Measurements from ENCODE around the gene SAP30BP. TPM values are rescaled to one million over a fixed set of nuclear protein-coding genes. Genes with fewer than 3 reads are reported as not detected.

Gene SAP30BP
- total and polyA plus RNA-seq, 2 of the 13 experiments (the other 11 are each of a cell fraction or from before 2014, with no cell fraction given), result 67.7 to 99.4 TPM

DNA sequence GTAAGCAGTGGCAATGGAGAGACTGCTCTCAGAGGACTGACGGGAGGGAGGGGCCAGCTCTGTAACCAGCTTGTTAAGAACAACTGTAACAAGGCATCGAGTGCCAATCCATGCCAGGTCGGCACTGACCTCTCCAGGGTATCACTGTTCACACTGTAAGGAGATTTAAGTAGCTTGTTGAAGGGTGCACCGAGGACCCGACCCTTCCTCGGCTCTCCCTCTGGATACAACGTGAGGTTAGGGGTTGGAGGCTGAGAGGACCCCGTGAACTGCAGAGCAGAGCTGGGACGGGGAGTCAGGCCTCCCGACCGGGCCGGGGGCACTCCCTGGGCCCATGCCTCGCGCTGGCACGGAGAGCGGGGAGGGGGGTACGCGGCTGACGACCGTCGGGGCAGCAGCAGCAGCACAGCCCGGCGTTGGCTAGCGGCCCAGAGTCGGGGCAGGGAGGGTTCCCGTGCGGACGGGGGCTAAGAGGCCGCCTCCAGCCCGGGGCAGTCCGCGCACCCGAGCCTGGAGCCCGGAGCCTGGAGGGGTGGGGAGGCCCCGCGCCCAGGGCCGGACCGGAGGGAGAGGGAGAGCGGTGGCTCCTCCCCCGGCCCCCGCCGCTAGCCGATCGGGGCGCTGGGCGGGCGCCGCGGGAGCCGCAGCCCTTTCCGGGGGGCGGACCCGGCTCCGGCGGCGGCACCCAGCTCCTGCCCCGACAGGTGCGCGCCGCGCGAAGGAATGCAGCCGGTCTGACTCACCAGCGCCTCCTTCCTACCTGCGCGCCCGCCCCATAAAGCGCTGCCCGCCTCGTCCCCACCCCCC, 53.7 kb downstream of the SAP30BP start, which contains the start of gene ITGB4 (continued):
- TF ChIP-seq, protein P1, sequence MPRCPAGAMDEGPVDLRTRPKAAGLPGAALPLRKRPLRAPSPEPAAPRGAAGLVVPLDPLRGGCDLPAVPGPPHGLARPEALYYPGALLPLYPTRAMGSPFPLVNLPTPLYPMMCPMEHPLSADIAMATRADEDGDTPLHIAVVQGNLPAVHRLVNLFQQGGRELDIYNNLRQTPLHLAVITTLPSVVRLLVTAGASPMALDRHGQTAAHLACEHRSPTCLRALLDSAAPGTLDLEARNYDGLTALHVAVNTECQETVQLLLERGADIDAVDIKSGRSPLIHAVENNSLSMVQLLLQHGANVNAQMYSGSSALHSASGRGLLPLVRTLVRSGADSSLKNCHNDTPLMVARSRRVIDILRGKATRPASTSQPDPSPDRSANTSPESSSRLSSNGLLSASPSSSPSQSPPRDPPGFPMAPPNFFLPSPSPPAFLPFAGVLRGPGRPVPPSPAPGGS (CRISPR knock-in tag; IDR thresholded peaks at IDR 0.05), result no peak; the same call in 1 of the 2 replicates
- TF ChIP-seq PITX1 (CRISPR knock-in tag; IDR thresholded peaks at IDR 0.05), result no peak
- TF ChIP-seq, protein P2, sequence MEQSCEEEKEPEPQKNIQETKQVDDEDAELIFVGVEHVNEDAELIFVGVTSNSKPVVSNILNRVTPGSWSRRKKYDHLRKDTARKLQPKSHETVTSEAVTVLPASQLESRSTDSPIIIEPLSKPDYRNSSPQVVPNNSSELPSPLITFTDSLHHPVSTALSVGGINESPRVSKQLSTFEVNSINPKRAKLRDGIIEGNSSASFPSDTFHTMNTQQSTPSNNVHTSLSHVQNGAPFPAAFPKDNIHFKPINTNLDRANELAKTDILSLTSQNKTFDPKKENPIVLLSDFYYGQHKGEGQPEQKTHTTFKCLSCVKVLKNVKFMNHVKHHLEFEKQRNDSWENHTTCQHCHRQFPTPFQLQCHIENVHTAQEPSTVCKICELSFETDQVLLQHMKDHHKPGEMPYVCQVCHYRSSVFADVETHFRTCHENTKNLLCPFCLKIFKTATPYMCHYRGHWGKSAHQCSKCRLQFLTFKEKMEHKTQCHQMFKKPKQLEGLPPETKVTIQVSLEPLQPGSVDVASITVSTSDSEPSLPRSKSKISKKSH (CRISPR knock-in tag; IDR thresholded peaks at IDR 0.05; ENCODE audit: borderline replicate concordance), result no peak; the same call in 1 of the 2 replicates
- TF ChIP-seq KMT2A (CRISPR knock-in tag; IDR thresholded peaks at IDR 0.05), result no peak
- TF ChIP-seq, protein P3, sequence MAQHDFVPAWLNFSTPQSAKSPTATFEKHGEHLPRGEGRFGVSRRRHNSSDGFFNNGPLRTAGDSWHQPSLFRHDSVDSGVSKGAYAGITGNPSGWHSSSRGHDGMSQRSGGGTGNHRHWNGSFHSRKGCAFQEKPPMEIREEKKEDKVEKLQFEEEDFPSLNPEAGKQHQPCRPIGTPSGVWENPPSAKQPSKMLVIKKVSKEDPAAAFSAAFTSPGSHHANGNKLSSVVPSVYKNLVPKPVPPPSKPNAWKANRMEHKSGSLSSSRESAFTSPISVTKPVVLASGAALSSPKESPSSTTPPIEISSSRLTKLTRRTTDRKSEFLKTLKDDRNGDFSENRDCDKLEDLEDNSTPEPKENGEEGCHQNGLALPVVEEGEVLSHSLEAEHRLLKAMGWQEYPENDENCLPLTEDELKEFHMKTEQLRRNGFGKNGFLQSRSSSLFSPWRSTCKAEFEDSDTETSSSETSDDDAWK (CRISPR knock-in tag; IDR thresholded peaks at IDR 0.05), result no peak
- no peak for TF ChIP-seq TBP (CRISPR knock-in tag; IDR thresholded peaks at IDR 0.05)
- TF ChIP-seq, protein P4, sequence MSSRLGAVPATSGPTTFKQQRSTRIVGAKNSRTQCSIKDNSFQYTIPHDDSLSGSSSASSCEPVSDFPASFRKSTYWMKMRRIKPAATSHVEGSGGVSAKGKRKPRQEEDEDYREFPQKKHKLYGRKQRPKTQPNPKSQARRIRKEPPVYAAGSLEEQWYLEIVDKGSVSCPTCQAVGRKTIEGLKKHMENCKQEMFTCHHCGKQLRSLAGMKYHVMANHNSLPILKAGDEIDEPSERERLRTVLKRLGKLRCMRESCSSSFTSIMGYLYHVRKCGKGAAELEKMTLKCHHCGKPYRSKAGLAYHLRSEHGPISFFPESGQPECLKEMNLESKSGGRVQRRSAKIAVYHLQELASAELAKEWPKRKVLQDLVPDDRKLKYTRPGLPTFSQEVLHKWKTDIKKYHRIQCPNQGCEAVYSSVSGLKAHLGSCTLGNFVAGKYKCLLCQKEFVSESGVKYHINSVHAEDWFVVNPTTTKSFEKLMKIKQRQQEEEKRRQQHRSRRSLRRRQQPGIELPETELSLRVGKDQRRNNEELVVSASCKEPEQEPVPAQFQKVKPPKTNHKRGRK (CRISPR knock-in tag; IDR thresholded peaks at IDR 0.05), result no peak
- TF ChIP-seq KMT2B (CRISPR knock-in tag; IDR thresholded peaks at IDR 0.05), result no peak
- no peak for TF ChIP-seq ZC3H13 (CRISPR knock-in tag; IDR thresholded peaks at IDR 0.05)
- no peak for TF ChIP-seq FOXP1 (IDR thresholded peaks at IDR 0.05)
- no peak for TF ChIP-seq FOXP1 (CRISPR knock-in tag; IDR thresholded peaks at IDR 0.05)
- TF ChIP-seq FOXK2 (IDR thresholded peaks at IDR 0.05), result no peak
- TF ChIP-seq, protein P5, sequence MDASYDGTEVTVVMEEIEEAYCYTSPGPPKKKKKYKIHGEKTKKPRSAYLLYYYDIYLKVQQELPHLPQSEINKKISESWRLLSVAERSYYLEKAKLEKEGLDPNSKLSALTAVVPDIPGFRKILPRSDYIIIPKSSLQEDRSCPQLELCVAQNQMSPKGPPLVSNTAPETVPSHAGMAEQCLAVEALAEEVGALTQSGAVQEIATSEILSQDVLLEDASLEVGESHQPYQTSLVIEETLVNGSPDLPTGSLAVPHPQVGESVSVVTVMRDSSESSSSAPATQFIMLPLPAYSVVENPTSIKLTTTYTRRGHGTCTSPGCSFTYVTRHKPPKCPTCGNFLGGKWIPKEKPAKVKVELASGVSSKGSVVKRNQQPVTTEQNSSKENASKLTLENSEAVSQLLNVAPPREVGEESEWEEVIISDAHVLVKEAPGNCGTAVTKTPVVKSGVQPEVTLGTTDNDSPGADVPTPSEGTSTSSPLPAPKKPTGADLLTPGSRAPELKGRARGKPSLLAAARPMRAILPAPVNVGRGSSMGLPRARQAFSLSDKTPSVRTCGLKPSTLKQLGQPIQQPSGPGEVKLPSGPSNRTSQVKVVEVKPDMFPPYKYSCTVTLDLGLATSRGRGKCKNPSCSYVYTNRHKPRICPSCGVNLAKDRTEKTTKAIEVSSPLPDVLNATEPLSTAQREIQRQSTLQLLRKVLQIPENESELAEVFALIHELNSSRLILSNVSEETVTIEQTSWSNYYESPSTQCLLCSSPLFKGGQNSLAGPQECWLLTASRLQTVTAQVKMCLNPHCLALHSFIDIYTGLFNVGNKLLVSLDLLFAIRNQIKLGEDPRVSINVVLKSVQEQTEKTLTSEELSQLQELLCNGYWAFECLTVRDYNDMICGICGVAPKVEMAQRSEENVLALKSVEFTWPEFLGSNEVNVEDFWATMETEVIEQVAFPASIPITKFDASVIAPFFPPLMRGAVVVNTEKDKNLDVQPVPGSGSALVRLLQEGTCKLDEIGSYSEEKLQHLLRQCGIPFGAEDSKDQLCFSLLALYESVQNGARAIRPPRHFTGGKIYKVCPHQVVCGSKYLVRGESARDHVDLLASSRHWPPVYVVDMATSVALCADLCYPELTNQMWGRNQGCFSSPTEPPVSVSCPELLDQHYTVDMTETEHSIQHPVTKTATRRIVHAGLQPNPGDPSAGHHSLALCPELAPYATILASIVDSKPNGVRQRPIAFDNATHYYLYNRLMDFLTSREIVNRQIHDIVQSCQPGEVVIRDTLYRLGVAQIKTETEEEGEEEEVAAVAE (CRISPR knock-in tag; IDR thresholded peaks at IDR 0.05; ENCODE audit: borderline replicate concordance), result no peak
- TF ChIP-seq REL (CRISPR knock-in tag; conservative IDR thresholded peaks at IDR 0.05), result no peak
- TF ChIP-seq FOXA3 (CRISPR knock-in tag; IDR thresholded peaks at IDR 0.05), result no peak
- TF ChIP-seq MBNL3 (CRISPR knock-in tag; conservative IDR thresholded peaks at IDR 0.05), result no peak
- no peak for TF ChIP-seq DPF2 (CRISPR knock-in tag; IDR thresholded peaks at IDR 0.05; ENCODE audit: borderline replicate concordance, low read depth)
- TF ChIP-seq TBX2 (CRISPR knock-in tag; IDR thresholded peaks at IDR 0.05; ENCODE audit: borderline replicate concordance), result peak; percentile 9; the same call in 1 of the 2 replicates
- TF ChIP-seq ZNF564 (CRISPR knock-in tag; IDR thresholded peaks at IDR 0.05), result 0 out of 2 replicates have a peak, but pooled peaks have one; percentile 4
- TF ChIP-seq ZNF207 (IDR thresholded peaks at IDR 0.05; ENCODE audit: borderline replicate concordance), result no peak
